ENCODE results near the gene C2orf49.

The C2orf49 gene

DNA sequence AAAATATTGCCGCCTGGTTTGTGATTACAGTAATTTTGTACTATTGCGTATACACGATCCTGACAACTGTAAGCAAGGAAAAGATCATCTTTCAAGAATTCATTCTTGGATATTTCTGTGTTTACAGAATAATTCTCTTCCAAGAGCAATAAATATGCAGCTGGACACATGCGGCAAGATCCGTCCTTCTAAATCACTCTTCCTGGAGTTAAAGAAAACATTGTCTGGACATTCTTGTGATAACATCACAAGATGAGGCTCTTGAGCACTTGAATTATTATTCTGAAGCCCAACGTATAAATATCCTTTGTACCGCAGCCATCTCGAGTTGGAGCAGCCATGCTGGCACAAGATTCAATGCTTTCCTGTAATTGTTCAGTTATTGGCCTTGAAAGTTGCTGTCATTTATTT is 51.6 kb downstream of the C2orf49 start:
- TF ChIP-seq, protein P1, sequence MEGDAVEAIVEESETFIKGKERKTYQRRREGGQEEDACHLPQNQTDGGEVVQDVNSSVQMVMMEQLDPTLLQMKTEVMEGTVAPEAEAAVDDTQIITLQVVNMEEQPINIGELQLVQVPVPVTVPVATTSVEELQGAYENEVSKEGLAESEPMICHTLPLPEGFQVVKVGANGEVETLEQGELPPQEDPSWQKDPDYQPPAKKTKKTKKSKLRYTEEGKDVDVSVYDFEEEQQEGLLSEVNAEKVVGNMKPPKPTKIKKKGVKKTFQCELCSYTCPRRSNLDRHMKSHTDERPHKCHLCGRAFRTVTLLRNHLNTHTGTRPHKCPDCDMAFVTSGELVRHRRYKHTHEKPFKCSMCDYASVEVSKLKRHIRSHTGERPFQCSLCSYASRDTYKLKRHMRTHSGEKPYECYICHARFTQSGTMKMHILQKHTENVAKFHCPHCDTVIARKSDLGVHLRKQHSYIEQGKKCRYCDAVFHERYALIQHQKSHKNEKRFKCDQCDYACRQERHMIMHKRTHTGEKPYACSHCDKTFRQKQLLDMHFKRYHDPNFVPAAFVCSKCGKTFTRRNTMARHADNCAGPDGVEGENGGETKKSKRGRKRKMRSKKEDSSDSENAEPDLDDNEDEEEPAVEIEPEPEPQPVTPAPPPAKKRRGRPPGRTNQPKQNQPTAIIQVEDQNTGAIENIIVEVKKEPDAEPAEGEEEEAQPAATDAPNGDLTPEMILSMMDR (IDR thresholded peaks at IDR 0.05; ENCODE audit: low read depth, low read length) = no peak
- TF ChIP-seq EZH2phosphoT487 (IDR thresholded peaks at IDR 0.05; ENCODE audit: low read depth) = no peak
- Histone ChIP-seq H3K36me3 (replicated peaks; ENCODE audit: low read depth, low read length) (no peaks in the 10 kb centered on the region), H3K79me2 (ENCODE audit: low read length) (no peaks in the 10 kb centered on the region), H3K9ac (ENCODE audit: low read length) (no peak overlapping the region), H2AFZ (ENCODE audit: low read depth, low read length) (no peak overlapping the region), H3K27ac (ENCODE audit: low read length) (no peak overlapping the region), H3K27me3 (ENCODE audit: low read depth, low read length) (no peaks in the 10 kb centered on the region), H3K4me2 (ENCODE audit: low read length) (no peak overlapping the region), H3K4me1 (ENCODE audit: low read length) (no peaks in the 10 kb centered on the region), H4K20me1 (ENCODE audit: insufficient read depth, low read length) (no peaks in the 10 kb centered on the region), H3K4me3 (ENCODE audit: low read length) (no peak overlapping the region), H3K9me3 (ENCODE audit: insufficient read depth, low read length) (no peaks in the 10 kb centered on the region)

DNA sequence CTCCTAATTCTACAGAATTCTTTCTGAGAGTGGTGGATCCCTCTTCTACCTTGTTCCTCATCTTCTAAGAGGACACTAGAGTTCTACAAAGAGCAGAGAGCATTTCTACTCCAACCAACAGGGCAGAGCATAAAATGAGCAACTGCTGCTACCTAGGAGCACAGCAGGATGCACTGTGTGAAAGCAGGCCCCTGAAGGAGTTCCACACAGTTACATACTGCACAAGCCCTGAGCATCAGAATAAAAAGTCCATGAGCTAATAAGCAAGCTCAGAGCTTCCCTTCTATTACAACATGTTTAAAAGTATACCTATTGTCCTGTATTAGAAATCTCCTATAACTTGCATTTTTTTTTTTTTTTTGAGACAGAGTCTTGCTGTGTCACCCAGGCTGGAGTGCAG is 53.1 kb downstream of the C2orf49 start:
- H2AFZ ChIP-seq (ENCODE audit: low read depth, low read length) = no peak overlapping the region
- no peaks in the 10 kb centered on the region for H4K20me1 ChIP-seq (ENCODE audit: insufficient read depth, low read length)
- no peak overlapping the region for H3K4me3 ChIP-seq (ENCODE audit: low read length)
- H3K27ac ChIP-seq (ENCODE audit: low read length) = no peak overlapping the region
- no peak overlapping the region for H3K4me2 ChIP-seq (ENCODE audit: low read length)
- H3K27me3 ChIP-seq (ENCODE audit: low read depth, low read length) = no peaks in the 10 kb centered on the region
- TF ChIP-seq EZH2phosphoT487 (IDR thresholded peaks at IDR 0.05; ENCODE audit: low read depth) = no peak
- TF ChIP-seq, protein P1 (IDR thresholded peaks at IDR 0.05; ENCODE audit: low read depth, low read length) = no peak
- no peaks in the 10 kb centered on the region for H3K4me1 ChIP-seq (ENCODE audit: low read length)
- no peaks in the 10 kb centered on the region for H3K36me3 ChIP-seq (replicated peaks; ENCODE audit: low read depth, low read length)
- H3K79me2 ChIP-seq (ENCODE audit: low read length) = peaks cover 8% of the 10 kb centered on the region; the same call in 1 of the 2 replicates
- H3K9ac ChIP-seq (ENCODE audit: low read length) = no peak overlapping the region
- H3K9me3 ChIP-seq (ENCODE audit: insufficient read depth, low read length) = no peaks in the 10 kb centered on the region

DNA sequence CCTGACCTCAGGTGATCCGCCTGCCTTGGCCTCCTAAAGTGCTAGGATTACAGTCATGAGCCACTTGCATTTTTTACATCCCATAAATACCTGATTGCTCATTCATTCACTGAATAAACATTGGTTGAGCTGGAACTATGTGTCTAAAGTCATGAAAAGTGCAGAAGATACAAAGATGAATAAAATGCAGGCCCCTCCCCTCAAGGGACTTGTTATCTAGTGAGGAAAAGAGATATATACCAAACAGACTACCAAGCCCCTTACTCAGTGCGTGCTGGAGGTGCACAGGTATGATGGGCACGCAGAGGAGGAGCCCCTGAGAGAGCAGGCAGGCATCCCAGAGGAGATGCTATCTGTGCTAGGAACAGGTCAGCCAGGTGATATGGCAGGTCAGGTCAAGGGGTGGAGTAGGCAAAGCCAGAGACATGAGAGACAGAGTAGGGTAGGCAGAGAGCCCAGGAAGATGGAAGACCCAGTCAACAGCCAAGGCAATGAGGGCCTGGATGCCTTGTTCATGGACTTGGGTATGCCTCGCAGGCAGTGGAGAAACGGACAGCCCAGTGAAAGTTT is 53.8 kb downstream of the C2orf49 start:
- H2AFZ ChIP-seq (ENCODE audit: low read depth, low read length) = no peak overlapping the region
- H3K4me2 ChIP-seq (ENCODE audit: low read length) = no peak overlapping the region
- H3K36me3 ChIP-seq (replicated peaks; ENCODE audit: low read depth, low read length) = no peaks in the 10 kb centered on the region
- peaks cover 13% of the 10 kb centered on the region for H3K79me2 ChIP-seq (ENCODE audit: low read length)
- H3K9me3 ChIP-seq (ENCODE audit: insufficient read depth, low read length) = no peaks in the 10 kb centered on the region
- H3K4me3 ChIP-seq (ENCODE audit: low read length) = no peak overlapping the region
- H3K4me1 ChIP-seq (ENCODE audit: low read length) = no peaks in the 10 kb centered on the region
- no peak for TF ChIP-seq EZH2phosphoT487 (IDR thresholded peaks at IDR 0.05; ENCODE audit: low read depth)
- TF ChIP-seq, protein P1 (IDR thresholded peaks at IDR 0.05; ENCODE audit: low read depth, low read length) = no peak
- H4K20me1 ChIP-seq (ENCODE audit: insufficient read depth, low read length) = no peaks in the 10 kb centered on the region
- no peak overlapping the region for H3K9ac ChIP-seq (ENCODE audit: low read length)
- no peaks in the 10 kb centered on the region for H3K27me3 ChIP-seq (ENCODE audit: low read depth, low read length)
- H3K27ac ChIP-seq (ENCODE audit: low read length) = no peak overlapping the region

DNA sequence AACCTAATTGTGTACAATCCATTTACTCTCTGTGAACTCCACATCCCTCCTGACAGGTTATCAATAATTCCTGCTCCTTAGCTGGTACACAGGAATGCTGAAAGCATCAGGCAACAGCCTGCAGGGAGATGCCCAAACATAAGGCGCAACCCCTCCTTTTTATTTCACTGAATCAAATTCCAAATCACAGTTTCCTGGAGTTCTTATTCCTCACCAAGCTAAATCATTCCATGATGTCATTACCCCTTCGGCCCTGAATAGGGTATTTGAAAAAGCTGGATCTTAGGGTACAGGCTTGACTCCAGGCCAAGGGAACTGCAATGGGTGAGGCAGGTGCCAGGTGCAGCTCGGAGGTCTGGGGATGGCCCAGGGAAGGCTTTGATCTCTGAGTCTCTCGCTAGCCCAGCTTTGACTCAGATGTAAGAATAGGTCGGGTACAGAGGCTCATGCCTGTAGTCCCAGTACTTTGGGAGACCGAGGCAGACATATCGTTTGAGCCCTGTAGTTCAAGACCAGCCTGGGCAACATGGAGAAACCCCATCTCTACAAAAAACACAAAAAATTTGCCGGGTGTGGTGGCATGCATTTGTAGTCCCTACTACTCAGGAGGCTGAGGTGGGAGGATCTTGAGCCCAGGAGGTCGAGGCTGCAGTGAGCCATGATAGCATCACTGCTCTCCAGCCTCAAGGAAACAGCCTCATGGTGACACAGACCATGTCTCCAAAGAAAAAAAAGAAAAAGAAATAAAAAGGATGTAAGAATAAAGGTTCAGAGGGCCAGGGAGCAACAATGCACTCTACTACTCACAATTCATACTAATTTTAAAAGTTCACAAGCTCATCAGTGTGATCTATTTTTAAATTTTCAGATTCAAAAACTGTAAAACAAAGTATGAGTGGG is 54.7 kb downstream of the C2orf49 start:
- H3K4me3 ChIP-seq (ENCODE audit: low read length) = no peak overlapping the region
- H2AFZ ChIP-seq (ENCODE audit: low read depth, low read length) = no peak overlapping the region
- H3K36me3 ChIP-seq (replicated peaks; ENCODE audit: low read depth, low read length) = no peaks in the 10 kb centered on the region
- no peaks in the 10 kb centered on the region for H4K20me1 ChIP-seq (ENCODE audit: insufficient read depth, low read length)
- H3K27me3 ChIP-seq (ENCODE audit: low read depth, low read length) = no peaks in the 10 kb centered on the region
- H3K79me2 ChIP-seq (ENCODE audit: low read length) = peaks cover 19% of the 10 kb centered on the region
- H3K9ac ChIP-seq (ENCODE audit: low read length) = no peak overlapping the region
- H3K9me3 ChIP-seq (ENCODE audit: insufficient read depth, low read length) = no peaks in the 10 kb centered on the region
- no peaks in the 10 kb centered on the region for H3K4me1 ChIP-seq (ENCODE audit: low read length)
- no peak for TF ChIP-seq EZH2phosphoT487 (IDR thresholded peaks at IDR 0.05; ENCODE audit: low read depth)
- TF ChIP-seq, protein P1 (IDR thresholded peaks at IDR 0.05; ENCODE audit: low read depth, low read length) = no peak
- H3K27ac ChIP-seq (ENCODE audit: low read length) = no peak overlapping the region
- no peak overlapping the region for H3K4me2 ChIP-seq (ENCODE audit: low read length)
